Stimulated activated naive CD8-positive, alpha-beta T cell treated with anti-CD3 and anti-CD28 coated beads, Interleukin-15, Interleukin-2, amounts not matched to agents 100 ng/mL and 50 ng/mL, for 24 hours (primary cell): ENCODE data around the gene MSMO1.

Experiments
- H3K27ac Mint-ChIP-seq: one replicate; pipeline ENCODE4 v1.8.0; 2021; ENCODE audit warnings: mild to moderate bottlenecking, mixed read lengths
- H3K27me3 Mint-ChIP-seq: one replicate; pipeline ENCODE4 v1.8.0; 2021; ENCODE audit warnings: mixed read lengths
- H3K36me3 Mint-ChIP-seq: one replicate; pipeline ENCODE4 v1.8.0; 2021; ENCODE audit warnings: low read depth, mixed read lengths
- H3K4me1 Mint-ChIP-seq: one replicate; pipeline ENCODE4 v1.8.0; 2021; ENCODE audit warnings: low read depth, mixed read lengths
- H3K4me3 Mint-ChIP-seq: one replicate; pipeline ENCODE4 v1.8.0; 2021; ENCODE audit warnings: mild to moderate bottlenecking, mixed read lengths
- H3K9me3 Mint-ChIP-seq: one replicate; pipeline ENCODE4 v1.8.0; 2021; ENCODE audit warnings: mixed read lengths

MSMO1 gene

GRCh38 chr4:165364452-165365080 is 37.1 kb downstream of the MSMO1 start:
- peaks cover 24% of the 10 kb centered on the region for H3K27me3 Mint-ChIP-seq
- H3K36me3 Mint-ChIP-seq, result no peaks in the 10 kb centered on the region
- no peak overlapping the region for H3K27ac Mint-ChIP-seq
- H3K4me1 Mint-ChIP-seq, result no peaks in the 10 kb centered on the region
- no peak overlapping the region for H3K4me3 Mint-ChIP-seq
- H3K9me3 Mint-ChIP-seq, result no peaks in the 10 kb centered on the region

- Mint-ChIP-seq H3K9me3 (no peaks in the 10 kb centered on the region), H3K4me1 (no peaks in the 10 kb centered on the region), H3K4me3 (no peak overlapping the region), H3K27me3 (peaks cover 5% of the 10 kb centered on the region), H3K36me3 (no peaks in the 10 kb centered on the region), H3K27ac (no peak overlapping the region)
Measured at GRCh38 chr4:165367040-165367439, 39.6 kb downstream of the MSMO1 start.

- H3K9me3 Mint-ChIP-seq, result no peaks in the 10 kb centered on the region
- no peaks in the 10 kb centered on the region for H3K36me3 Mint-ChIP-seq
- H3K4me1 Mint-ChIP-seq, result no peaks in the 10 kb centered on the region
- H3K4me3 Mint-ChIP-seq, result no peak overlapping the region
- peaks cover 2% of the 10 kb centered on the region for H3K27me3 Mint-ChIP-seq
- no peak overlapping the region for H3K27ac Mint-ChIP-seq
Measured at GRCh38 chr4:165368114-165368513, 40.6 kb downstream of the MSMO1 start.

GRCh38 chr4:165368567-165368966 is 41.1 kb downstream of the MSMO1 start:
- Mint-ChIP-seq H3K9me3 (no peaks in the 10 kb centered on the region), H3K4me3 (no peak overlapping the region), H3K27ac (no peak overlapping the region), H3K27me3 (peaks cover 3% of the 10 kb centered on the region), H3K4me1 (no peaks in the 10 kb centered on the region), H3K36me3 (no peaks in the 10 kb centered on the region)

GRCh38 chr4:165369522-165369921 is 42.1 kb downstream of the MSMO1 start:
- Mint-ChIP-seq H3K9me3 (no peaks in the 10 kb centered on the region), H3K4me3 (no peak overlapping the region), H3K27me3 (peaks cover 13% of the 10 kb centered on the region), H3K4me1 (no peaks in the 10 kb centered on the region), H3K27ac (no peak overlapping the region), H3K36me3 (no peaks in the 10 kb centered on the region)

GRCh38 chr4:165370530-165370929 is 43.1 kb downstream of the MSMO1 start:
- Mint-ChIP-seq H3K9me3 (no peaks in the 10 kb centered on the region), H3K27me3 (peaks cover 22% of the 10 kb centered on the region), H3K4me3 (no peak overlapping the region), H3K36me3 (no peaks in the 10 kb centered on the region), H3K4me1 (peaks cover 4% of the 10 kb centered on the region), H3K27ac (no peak overlapping the region)

- peaks cover 65% of the 10 kb centered on the region for H3K27me3 Mint-ChIP-seq
- H3K36me3 Mint-ChIP-seq, result no peaks in the 10 kb centered on the region
- H3K4me1 Mint-ChIP-seq, result peaks cover 14% of the 10 kb centered on the region
- no peak overlapping the region for H3K27ac Mint-ChIP-seq
- no peaks in the 10 kb centered on the region for H3K9me3 Mint-ChIP-seq
- H3K4me3 Mint-ChIP-seq, result no peak overlapping the region
Measured at GRCh38 chr4:165375465-165375864, 48.0 kb downstream of the MSMO1 start.

GRCh38 chr4:165378398-165378744 is 50.9 kb downstream of the MSMO1 start:
- Mint-ChIP-seq H3K27ac (no peak overlapping the region), H3K27me3 (peaks cover 88% of the 10 kb centered on the region), H3K36me3 (no peaks in the 10 kb centered on the region), H3K4me3 (peak overlapping the region; percentile 70), H3K9me3 (no peaks in the 10 kb centered on the region), H3K4me1 (peaks cover 14% of the 10 kb centered on the region)

GRCh38 chr4:165378745-165379677 is 51.5 kb downstream of the MSMO1 start, which contains the start of gene CPE:
CPE (plus strand) TSS chr4:165379008; CDS start chr4:165379222, 214 bp downstream.
- Mint-ChIP-seq H3K36me3 (no peaks in the 10 kb centered on the region), H3K27ac (no peak within 1 kb of the TSS)

GRCh38 chr4:165379678-165380064 is 52.2 kb downstream of the MSMO1 start:
- Mint-ChIP-seq H3K36me3 (no peaks in the 10 kb centered on the region), H3K4me1 (peaks cover 14% of the 10 kb centered on the region), H3K27ac (no peak overlapping the region), H3K4me3 (peak overlapping the region; percentile 49), H3K9me3 (no peaks in the 10 kb centered on the region), H3K27me3 (peaks cover 80% of the 10 kb centered on the region)

More at GRCh38 chr4:165378745-165379677, 51.5 kb downstream of the MSMO1 start, which contains the start of gene CPE:
- Mint-ChIP-seq H3K4me3 (peak within 1 kb of the TSS; percentile 70), H3K4me1 (peaks cover 14% of the 10 kb centered on the region), H3K9me3 (no peaks in the 10 kb centered on the region), H3K27me3 (peaks cover 87% of the 10 kb centered on the region)

GRCh38 chr4:165380805-165381204 is 53.3 kb downstream of the MSMO1 start:
- Mint-ChIP-seq H3K36me3 (no peaks in the 10 kb centered on the region), H3K9me3 (no peaks in the 10 kb centered on the region), H3K4me3 (no peak overlapping the region), H3K4me1 (peaks cover 8% of the 10 kb centered on the region), H3K27ac (no peak overlapping the region), H3K27me3 (peaks cover 76% of the 10 kb centered on the region)

- Mint-ChIP-seq H3K4me1 (peaks cover 8% of the 10 kb centered on the region), H3K27me3 (peaks cover 71% of the 10 kb centered on the region), H3K36me3 (no peaks in the 10 kb centered on the region), H3K27ac (no peak overlapping the region), H3K9me3 (no peaks in the 10 kb centered on the region), H3K4me3 (no peak overlapping the region)
Measured at GRCh38 chr4:165381821-165382373, 54.4 kb downstream of the MSMO1 start.

GRCh38 chr4:165382640-165383039 is 55.2 kb downstream of the MSMO1 start:
- Mint-ChIP-seq H3K36me3 (no peaks in the 10 kb centered on the region), H3K4me1 (peaks cover 8% of the 10 kb centered on the region), H3K9me3 (no peaks in the 10 kb centered on the region), H3K4me3 (no peak overlapping the region), H3K27me3 (peaks cover 67% of the 10 kb centered on the region), H3K27ac (no peak overlapping the region)

GRCh38 chr4:165383591-165384073 is 56.2 kb downstream of the MSMO1 start:
- Mint-ChIP-seq H3K9me3 (no peaks in the 10 kb centered on the region), H3K27me3 (peaks cover 62% of the 10 kb centered on the region), H3K27ac (no peak overlapping the region), H3K4me3 (no peak overlapping the region), H3K36me3 (no peaks in the 10 kb centered on the region), H3K4me1 (peaks cover 4% of the 10 kb centered on the region)

GRCh38 chr4:165384186-165384585 is 56.7 kb downstream of the MSMO1 start:
- Mint-ChIP-seq H3K27ac (no peak overlapping the region), H3K4me3 (no peak overlapping the region), H3K27me3 (peaks cover 59% of the 10 kb centered on the region), H3K9me3 (no peaks in the 10 kb centered on the region), H3K36me3 (no peaks in the 10 kb centered on the region), H3K4me1 (peaks cover 4% of the 10 kb centered on the region)
